Ureter (tissue), 1 donor: ENCODE measurements around the gene TMEM131L. TPM values are rescaled to one million over a fixed set of nuclear protein-coding genes. Genes with fewer than 3 reads are reported as not detected.
"Not testable (repeated sequence)": the region's sequence is repeated elsewhere in the genome, so short reads cannot be mapped to it uniquely, and the experiment has no call there.

Source experiments
- DNase-seq: peaks from one replicate; pipeline ENCODE4 v3.0.0-alpha.2; 2020; ENCODE audit warnings: low spot score
- total RNA-seq: library from RNA; stranded (reverse); gene quantifications from one replicate; pipeline ENCODE4 v1.2.4, GENCODE V29; 2023
- donor health status: DM: yes; HTN: yes; CAD: no.

TMEM131L gene
- total RNA-seq, 1 donor from 2014 or later, result 12.1 TPM

DNA sequence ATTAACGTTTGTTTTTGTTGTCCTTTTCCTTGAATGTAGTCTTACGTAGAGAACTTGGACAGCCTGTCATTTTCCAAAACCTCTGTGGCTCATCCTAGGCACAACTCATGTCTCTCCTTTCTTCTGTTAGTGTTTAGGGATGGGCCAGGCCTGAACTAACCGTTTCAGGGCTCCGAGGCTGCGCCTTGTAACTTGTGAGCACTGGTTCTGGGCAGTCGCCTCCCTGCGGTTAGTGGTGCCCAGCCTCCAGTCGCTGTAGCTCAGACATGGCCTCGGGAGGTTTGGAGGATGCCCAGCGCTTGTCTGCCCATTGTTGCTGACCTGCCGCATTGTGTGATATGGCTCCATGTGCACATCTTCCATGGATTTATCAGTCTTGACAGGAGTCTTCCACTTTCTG, 32.8 kb downstream of the TMEM131L start:
- no peak for DNase-seq

GRCh38 chr4:153501578-153501977, 35.4 kb downstream of the TMEM131L start:
- DNase-seq, result no peak

GRCh38 chr4:153502584-153502983, 36.4 kb downstream of the TMEM131L start:
- no peak for DNase-seq

GRCh38 chr4:153506341-153507309, 40.5 kb downstream of the TMEM131L start:
- no peak for DNase-seq

DNA sequence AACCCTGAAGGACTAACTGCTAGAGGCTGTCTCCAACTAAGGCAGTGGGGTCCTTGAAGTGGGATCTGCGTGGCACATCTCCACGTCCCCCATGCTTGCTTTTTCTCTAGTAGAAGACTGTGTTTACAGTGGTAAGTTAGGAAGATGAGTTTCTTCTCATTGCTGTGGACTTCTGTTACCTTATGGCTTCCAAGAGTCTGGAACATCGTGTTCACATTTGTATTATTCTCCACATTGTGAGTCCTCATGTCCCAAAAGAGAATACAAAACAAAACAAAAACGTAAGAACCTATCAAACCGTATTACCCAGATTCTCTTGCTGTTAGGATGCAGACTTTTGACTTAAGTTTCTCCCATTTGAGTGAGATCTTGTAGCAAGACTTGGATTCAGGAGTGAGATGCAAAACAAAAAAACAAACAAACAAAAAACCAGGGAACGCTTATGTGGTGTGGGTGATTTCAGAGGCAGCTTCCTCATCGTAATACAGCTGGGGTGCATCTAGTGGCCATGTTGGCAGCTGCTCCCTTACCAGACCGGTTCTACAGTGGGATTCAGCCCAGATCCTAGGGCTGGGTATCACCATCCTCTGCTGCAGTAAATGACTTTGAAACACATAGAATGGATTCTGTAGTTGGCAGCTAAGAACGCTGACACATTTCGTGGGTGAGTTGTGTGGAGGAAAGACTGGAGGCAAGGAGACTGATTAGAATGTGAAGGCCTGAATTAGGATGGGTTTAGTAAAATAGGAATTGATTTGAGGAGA, 41.3 kb downstream of the TMEM131L start:
- no peak for DNase-seq

GRCh38 chr4:153509212-153509611, 43.1 kb downstream of the TMEM131L start:
- DNase-seq, result not testable (repeated sequence)

GRCh38 chr4:153509724-153510123, 43.6 kb downstream of the TMEM131L start:
- DNase-seq, result no peak

GRCh38 chr4:153510252-153511001, 44.3 kb downstream of the TMEM131L start:
- DNase-seq, result no peak

DNA sequence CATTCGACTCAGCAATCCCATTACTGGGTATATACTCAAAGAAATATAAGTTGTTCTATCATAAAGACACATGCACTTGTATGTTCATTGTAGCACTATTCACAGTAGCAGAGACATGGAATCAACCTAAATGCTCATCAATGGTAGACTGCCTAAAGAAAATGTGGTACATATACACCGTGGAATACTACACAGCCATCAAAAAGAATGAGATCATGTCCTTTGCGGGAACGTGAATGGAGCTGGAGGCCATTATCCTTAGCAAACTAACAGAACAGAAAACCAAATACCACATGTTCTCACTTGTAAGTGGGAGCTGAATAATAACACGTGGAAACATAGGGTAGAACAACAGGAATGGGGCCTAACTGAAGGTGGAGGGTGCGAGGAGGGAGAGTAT, 44.9 kb downstream of the TMEM131L start:
- DNase-seq, result no peak

GRCh38 chr4:153512162-153512852, 46.1 kb downstream of the TMEM131L start:
- no peak for DNase-seq

DNA sequence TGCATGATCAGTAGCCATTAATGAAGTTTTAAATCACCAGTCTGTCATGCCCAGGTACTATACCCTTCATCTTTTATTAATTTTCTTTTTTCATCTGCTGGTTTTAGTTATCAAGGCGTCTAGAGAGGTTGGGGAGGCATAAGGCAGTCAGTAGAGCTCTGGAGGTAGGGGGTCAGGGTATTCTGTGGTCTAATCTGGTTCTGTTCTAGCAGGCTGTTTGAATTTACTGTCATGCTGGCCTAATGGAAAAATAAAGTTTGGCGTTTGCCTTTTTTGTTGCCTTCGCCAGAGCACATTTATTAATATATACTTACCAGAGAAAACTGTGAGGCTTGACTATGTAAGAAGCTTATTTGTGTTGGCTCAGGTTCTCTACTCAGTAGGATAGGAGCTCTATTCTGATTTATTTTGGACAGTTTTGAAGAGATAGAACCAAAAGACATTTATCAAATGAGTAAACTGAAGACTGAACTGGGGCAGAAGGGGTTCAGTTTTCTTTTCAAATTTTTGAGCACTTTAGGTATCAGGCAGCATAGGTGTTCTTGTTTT, 46.9 kb downstream of the TMEM131L start:
- DNase-seq, result no peak

- no peak for DNase-seq
Measured at GRCh38 chr4:153513596-153513995, 47.4 kb downstream of the TMEM131L start.

DNA sequence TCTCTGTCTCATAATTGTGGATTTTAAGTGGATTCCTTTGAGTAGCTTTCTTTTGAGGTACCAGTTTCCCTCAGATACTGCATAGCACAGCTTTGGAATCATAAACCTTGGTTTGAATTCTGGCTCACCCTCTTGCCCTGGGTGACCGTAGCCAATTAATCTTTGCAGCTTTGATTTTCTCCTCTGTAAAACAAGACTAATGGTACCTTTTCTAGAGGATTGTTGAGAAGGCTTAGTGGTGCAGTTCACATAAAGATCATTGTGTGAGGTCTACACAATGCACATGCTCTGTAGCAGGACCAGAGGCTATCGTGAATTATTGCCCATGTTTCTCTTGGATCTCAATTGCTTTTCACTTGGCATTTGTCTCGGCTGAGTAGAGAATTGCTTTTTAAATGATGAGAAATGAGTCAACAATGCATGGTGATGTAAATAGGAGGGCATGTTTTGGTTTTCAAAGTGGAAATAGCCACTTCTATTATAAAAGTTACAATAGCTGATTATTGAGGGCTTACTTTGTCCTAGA, 47.9 kb downstream of the TMEM131L start:
- DNase-seq, result no peak

DNA sequence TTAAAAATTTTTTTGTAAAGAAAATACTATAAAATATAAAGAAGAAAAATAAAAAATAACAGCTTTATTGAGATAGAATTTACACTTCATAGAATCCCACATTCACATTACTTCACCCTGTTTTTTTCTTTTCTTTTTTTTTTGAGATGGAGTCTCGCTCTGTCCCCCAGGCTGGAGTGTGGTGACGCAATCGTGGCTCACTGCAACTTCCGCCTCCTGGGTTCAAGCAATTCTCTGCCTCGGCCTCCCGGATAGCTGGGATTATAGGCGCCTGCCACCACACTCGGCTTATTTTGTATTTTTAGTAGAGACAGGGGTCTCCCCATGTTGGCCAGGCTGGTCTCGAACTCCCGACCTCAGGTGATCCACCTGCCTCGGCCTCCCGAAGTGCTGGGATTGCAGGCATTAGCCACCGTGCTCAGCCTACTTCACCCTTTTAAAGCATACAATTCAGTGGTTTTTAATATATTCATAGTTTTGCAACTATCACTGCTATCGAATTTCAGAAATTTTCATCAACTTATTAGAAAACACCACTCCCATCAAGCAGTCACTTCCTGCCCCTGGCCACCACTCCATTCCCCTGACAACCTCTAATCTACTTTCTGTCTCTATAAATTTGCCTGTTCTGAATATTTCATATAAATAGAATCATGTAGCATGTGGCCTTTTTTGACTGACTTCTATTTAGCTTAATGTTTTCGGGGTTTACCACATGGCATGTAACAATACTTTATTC, 48.7 kb downstream of the TMEM131L start:
- no peak for DNase-seq

DNA sequence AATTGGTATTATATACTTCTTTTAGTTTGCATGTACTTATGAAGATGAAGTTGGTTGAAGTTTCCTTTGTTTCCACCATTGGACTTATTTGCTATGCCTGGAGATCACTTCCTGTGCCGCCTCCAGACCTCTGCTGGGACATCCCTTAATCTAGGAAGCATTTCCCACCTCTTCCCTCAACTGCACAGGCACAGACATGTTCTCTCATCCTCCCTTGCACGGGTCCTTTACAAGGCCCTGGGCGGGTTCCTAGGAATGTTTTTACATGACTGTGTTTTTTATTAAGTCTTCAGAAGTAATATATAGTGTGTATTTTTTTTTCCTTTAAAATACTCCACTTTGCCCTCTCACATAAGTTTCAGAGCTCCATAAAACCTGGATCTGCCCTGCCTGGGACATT, 51.0 kb downstream of the TMEM131L start:
- DNase-seq, result no peak

- no peak for DNase-seq
Measured at GRCh38 chr4:153518001-153518400, 51.8 kb downstream of the TMEM131L start.

GRCh38 chr4:153518637-153519389, 52.7 kb downstream of the TMEM131L start:
- no peak for DNase-seq

DNA sequence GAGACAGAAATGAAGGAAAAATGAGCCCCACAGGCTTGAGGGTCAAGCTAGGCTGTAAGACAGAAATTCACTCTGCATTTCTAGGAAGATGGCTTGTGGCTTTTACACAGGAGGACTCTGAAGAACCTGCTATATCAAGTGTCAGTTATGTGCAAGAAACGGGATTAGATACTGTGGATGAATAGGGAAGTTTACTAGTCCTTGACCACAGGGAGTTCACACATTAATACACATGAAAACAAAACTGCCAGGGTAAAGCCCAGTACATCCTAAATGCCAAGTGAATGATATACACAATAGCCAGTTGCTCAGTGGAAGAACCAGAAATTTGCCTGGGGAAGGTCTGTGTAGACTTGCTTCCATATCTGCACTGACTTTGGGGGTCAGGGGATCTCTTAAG, 53.5 kb downstream of the TMEM131L start:
- no peak for DNase-seq

- DNase-seq, result no peak
Measured at GRCh38 chr4:153520227-153520626, 54.1 kb downstream of the TMEM131L start.
